ENCODE data around the gene SLC1A7.

Gene SLC1A7

GRCh38 chr1:53048960-53049573 is 93.4 kb downstream of the SLC1A7 start:
- no peaks in the 10 kb centered on the region; the same call in 1 of the 2 replicates for H3K36me3 ChIP-seq (ENCODE audit: control insufficient read depth, insufficient read depth, low read length)
- no peak overlapping the region for H3K27ac ChIP-seq (ENCODE audit: low read depth, low read length)
- H3K4me3 ChIP-seq (ENCODE audit: low read depth, low read length), result no peak overlapping the region

GRCh38 chr1:53047737-53048736 is 94.4 kb downstream of the SLC1A7 start:
- no peaks in the 10 kb centered on the region for H3K27me3 ChIP-seq (ENCODE audit: control insufficient read depth, insufficient read depth, low read length)
- H3K27ac ChIP-seq (ENCODE audit: low read depth, low read length), result no peak overlapping the region
- no peaks in the 10 kb centered on the region; the same call in 1 of the 2 replicates for H3K36me3 ChIP-seq (ENCODE audit: control insufficient read depth, insufficient read depth, low read length)
- no peak overlapping the region for H3K9ac ChIP-seq (ENCODE audit: low read depth, low read length)
- H3K9me3 ChIP-seq (ENCODE audit: control insufficient read depth, insufficient read depth, low read length), result no peaks in the 10 kb centered on the region
- no peak overlapping the region for H3K4me3 ChIP-seq (ENCODE audit: low read depth, low read length)
- H3K4me1 ChIP-seq (ENCODE audit: control insufficient read depth, insufficient read depth, low read length), result peaks cover 35% of the 10 kb centered on the region

More at GRCh38 chr1:53048960-53049573, 93.4 kb downstream of the SLC1A7 start:
- Histone ChIP-seq H3K4me1 (ENCODE audit: control insufficient read depth, insufficient read depth, low read length) (peaks cover 27% of the 10 kb centered on the region), H3K9me3 (ENCODE audit: control insufficient read depth, insufficient read depth, low read length) (no peaks in the 10 kb centered on the region), H3K9ac (ENCODE audit: low read depth, low read length) (no peak overlapping the region), H3K27me3 (ENCODE audit: control insufficient read depth, insufficient read depth, low read length) (no peaks in the 10 kb centered on the region)

GRCh38 chr1:53046930-53047329 is 95.5 kb downstream of the SLC1A7 start:
- Histone ChIP-seq H3K4me3 (ENCODE audit: low read depth, low read length) (no peak overlapping the region), H3K27me3 (ENCODE audit: control insufficient read depth, insufficient read depth, low read length) (no peaks in the 10 kb centered on the region), H3K27ac (ENCODE audit: low read depth, low read length) (no peak overlapping the region), H3K9ac (ENCODE audit: low read depth, low read length) (no peak overlapping the region), H3K36me3 (ENCODE audit: control insufficient read depth, insufficient read depth, low read length) (no peaks in the 10 kb centered on the region; the same call in 1 of the 2 replicates), H3K4me1 (ENCODE audit: control insufficient read depth, insufficient read depth, low read length) (peaks cover 37% of the 10 kb centered on the region), H3K9me3 (ENCODE audit: control insufficient read depth, insufficient read depth, low read length) (no peaks in the 10 kb centered on the region)

- Histone ChIP-seq H3K9ac (ENCODE audit: low read depth, low read length) (no peak overlapping the region), H3K4me3 (ENCODE audit: low read depth, low read length) (no peak overlapping the region), H3K27me3 (ENCODE audit: control insufficient read depth, insufficient read depth, low read length) (no peaks in the 10 kb centered on the region), H3K36me3 (ENCODE audit: control insufficient read depth, insufficient read depth, low read length) (peaks cover 1% of the 10 kb centered on the region; the same call in 1 of the 2 replicates), H3K9me3 (ENCODE audit: control insufficient read depth, insufficient read depth, low read length) (no peaks in the 10 kb centered on the region), H3K27ac (ENCODE audit: low read depth, low read length) (no peak overlapping the region), H3K4me1 (ENCODE audit: control insufficient read depth, insufficient read depth, low read length) (peaks cover 29% of the 10 kb centered on the region)
Observed at GRCh38 chr1:53044926-53045325, 97.5 kb downstream of the SLC1A7 start.

DNA sequence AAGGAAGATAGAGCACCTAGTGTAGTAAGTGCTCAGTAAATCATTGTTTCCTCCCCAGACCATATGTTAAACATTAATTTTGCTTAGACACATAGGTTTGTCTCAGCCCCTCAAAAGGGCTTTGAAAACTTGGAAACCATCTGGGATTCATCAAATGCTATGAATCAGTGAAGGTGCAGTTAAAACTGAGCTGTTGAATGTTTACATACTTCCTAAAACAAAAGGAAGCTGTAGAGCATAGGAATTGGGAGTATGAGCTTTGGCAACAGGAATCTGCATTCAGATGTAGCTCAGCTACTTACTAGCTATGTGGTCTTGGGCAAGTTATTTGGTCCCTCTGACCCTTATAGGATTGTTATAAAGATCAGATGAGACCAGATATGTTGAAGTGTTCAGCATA is 99.2 kb downstream of the SLC1A7 start:
- Histone ChIP-seq H3K4me1 (ENCODE audit: control insufficient read depth, insufficient read depth, low read length) (peaks cover 13% of the 10 kb centered on the region), H3K27ac (ENCODE audit: low read depth, low read length) (no peak overlapping the region), H3K9ac (ENCODE audit: low read depth, low read length) (no peak overlapping the region), H3K36me3 (ENCODE audit: control insufficient read depth, insufficient read depth, low read length) (peaks cover 9% of the 10 kb centered on the region; the same call in 1 of the 2 replicates), H3K4me3 (ENCODE audit: low read depth, low read length) (no peak overlapping the region), H3K9me3 (ENCODE audit: control insufficient read depth, insufficient read depth, low read length) (no peaks in the 10 kb centered on the region), H3K27me3 (ENCODE audit: control insufficient read depth, insufficient read depth, low read length) (no peaks in the 10 kb centered on the region)

DNA sequence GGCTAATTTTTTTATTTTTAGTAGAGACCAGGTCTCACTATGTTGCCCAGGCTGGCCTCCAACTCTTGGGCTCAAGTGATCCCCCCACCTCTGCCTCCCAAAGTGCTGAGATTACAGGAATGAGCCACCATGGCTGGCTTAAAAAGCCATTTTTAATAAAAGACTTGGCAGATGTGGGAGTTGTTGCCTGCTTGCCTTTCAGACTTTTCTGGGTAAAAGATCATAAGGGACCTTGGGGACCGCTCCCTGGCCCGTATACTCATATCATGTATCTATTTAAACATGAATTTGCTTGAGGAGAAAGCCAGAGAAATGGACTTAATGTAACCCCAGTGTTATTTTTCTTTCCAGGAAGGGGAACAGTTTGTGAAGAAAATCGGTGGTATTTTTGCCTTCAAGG is 103.9 kb downstream of the SLC1A7 start:
- no peak overlapping the region for H3K9ac ChIP-seq (ENCODE audit: low read depth, low read length)
- peaks cover 9% of the 10 kb centered on the region; the same call in 1 of the 2 replicates for H3K36me3 ChIP-seq (ENCODE audit: control insufficient read depth, insufficient read depth, low read length)

More for the DNA sequence above, 103.9 kb downstream of the SLC1A7 start:
- no peaks in the 10 kb centered on the region for H3K9me3 ChIP-seq (ENCODE audit: control insufficient read depth, insufficient read depth, low read length)
- no peak overlapping the region for H3K4me3 ChIP-seq (ENCODE audit: low read depth, low read length)
- no peak overlapping the region for H3K27ac ChIP-seq (ENCODE audit: low read depth, low read length)
- H3K27me3 ChIP-seq (ENCODE audit: control insufficient read depth, insufficient read depth, low read length), result no peaks in the 10 kb centered on the region
- peaks cover 14% of the 10 kb centered on the region for H3K4me1 ChIP-seq (ENCODE audit: control insufficient read depth, insufficient read depth, low read length)
